Activated naive CD8-positive, alpha-beta T cell treated with anti-CD3 and anti-CD28 coated beads for 36 hours (primary cell): ENCODE measurements around the gene PPCDC. TPM values are rescaled to one million over a fixed set of nuclear protein-coding genes. Genes with fewer than 3 reads are reported as not detected.

ENCODE experiments used
- DNase-seq: peaks from one replicate; pipeline ENCODE4 v3.0.0; 2021
- H3K27ac Mint-ChIP-seq: one replicate; pipeline ENCODE4 v1.8.0; 2022; ENCODE audit warnings: mild to moderate bottlenecking, moderate library complexity, mixed read lengths
- H3K27me3 Mint-ChIP-seq: one replicate; pipeline ENCODE4 v1.8.0; 2022; ENCODE audit warnings: mild to moderate bottlenecking, mixed read lengths
- H3K36me3 Mint-ChIP-seq: one replicate; pipeline ENCODE4 v1.8.0; 2021; ENCODE audit warnings: mild to moderate bottlenecking, mixed read lengths
- H3K4me1 Mint-ChIP-seq: one replicate; pipeline ENCODE4 v1.8.0; 2021; ENCODE audit warnings: mixed read lengths
- H3K4me3 Mint-ChIP-seq: one replicate; pipeline ENCODE4 v1.8.0; 2022; ENCODE audit warnings: mild to moderate bottlenecking, moderate library complexity, mixed read lengths
- H3K9me3 Mint-ChIP-seq: one replicate; pipeline ENCODE4 v1.8.0; 2022; ENCODE audit warnings: mixed read lengths
- total RNA-seq, 2 experiments: library from RNA; stranded (reverse); gene quantifications; one replicate each; pipeline ENCODE4 v1.2.3, GENCODE V29; 2021

The PPCDC gene
- total RNA-seq, 2 experiments from 2014 or later, result 29.4 to 33.7 TPM

DNA sequence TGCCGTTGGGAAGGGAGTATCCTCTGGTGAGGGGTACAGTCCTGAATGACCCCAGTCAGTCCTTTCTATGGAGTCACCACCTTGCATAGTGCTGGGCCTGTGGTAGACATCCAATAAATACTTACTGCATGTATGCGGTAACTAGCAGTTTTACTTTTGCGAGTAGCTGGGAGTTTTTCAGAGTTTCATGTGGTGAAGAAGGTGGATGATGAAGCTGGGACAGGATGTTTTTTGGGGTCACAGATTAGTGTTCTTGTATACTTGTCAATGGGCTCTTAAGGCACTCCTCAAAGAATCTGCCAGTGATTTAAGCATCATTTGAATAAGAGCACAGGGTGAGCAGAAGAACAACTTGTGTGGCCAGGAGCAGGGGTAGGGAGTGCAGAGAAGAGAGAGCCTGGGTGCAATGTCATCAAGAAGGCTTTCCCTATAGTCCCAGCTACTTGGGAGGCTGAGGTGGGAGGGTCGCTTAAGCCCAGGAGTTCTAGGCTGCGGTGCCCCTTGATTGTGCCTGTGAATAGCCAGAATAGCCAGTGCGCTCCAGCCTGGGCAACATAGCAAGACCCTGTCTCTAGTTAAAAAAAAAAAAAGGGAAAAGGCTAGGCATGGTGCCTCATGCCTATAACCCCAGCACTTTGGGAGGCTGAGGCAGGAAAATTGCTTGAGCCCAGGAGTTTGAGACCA, 22.1 kb downstream of the PPCDC start:
- no peak overlapping the region for H3K4me3 Mint-ChIP-seq
- peaks cover 16% of the 10 kb centered on the region for H3K36me3 Mint-ChIP-seq
- no peaks in the 10 kb centered on the region for H3K9me3 Mint-ChIP-seq
- peaks cover 24% of the 10 kb centered on the region for H3K4me1 Mint-ChIP-seq
- no peak for DNase-seq
- H3K27ac Mint-ChIP-seq, result no peak overlapping the region
- no peaks in the 10 kb centered on the region for H3K27me3 Mint-ChIP-seq

DNA sequence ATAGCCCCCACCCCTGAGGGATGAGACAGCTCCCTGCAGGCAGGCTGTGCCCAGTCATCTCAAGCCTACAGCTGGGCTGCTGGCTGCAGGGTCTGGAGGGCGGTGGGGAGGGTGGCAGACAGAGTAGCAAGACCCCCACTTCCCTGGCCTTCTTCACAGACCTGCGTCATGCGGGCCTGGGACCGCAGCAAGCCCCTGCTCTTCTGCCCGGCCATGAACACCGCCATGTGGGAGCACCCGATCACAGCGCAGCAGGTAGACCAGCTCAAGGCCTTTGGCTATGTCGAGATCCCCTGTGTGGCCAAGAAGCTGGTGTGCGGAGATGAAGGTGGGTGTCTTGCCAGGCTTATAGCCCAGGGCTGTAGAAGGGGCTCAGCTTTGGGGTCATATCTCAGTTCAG, 25.0 kb downstream of the PPCDC start:
- H3K4me1 Mint-ChIP-seq, result peaks cover 14% of the 10 kb centered on the region
- H3K9me3 Mint-ChIP-seq, result no peaks in the 10 kb centered on the region
- H3K36me3 Mint-ChIP-seq, result peaks cover 13% of the 10 kb centered on the region
- no peak overlapping the region for H3K27ac Mint-ChIP-seq
- no peak overlapping the region for H3K4me3 Mint-ChIP-seq
- no peaks in the 10 kb centered on the region for H3K27me3 Mint-ChIP-seq
- DNase-seq, result no peak

DNA sequence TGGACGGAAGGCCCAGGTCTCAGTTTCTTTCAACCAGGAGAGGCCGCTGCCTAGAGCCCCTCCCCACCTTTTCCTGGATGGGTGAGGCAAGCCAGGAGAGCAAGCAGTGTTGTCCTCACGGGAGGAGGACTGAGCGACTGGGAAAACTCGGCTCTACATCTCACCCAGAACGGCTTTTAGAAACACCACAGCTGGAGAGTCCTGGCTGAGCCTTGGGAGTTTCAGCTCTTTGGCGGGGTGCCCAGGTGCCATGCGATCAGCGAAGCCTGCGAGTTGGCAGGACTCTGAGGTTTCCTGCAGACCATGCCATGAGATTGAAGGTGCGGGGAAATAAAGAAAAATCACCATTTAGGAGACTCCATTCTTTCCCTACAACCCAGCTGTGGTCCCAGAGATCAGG, 26.0 kb downstream of the PPCDC start:
- no peak overlapping the region for H3K4me3 Mint-ChIP-seq
- H3K4me1 Mint-ChIP-seq, result peaks cover 12% of the 10 kb centered on the region
- no peaks in the 10 kb centered on the region for H3K9me3 Mint-ChIP-seq
- H3K36me3 Mint-ChIP-seq, result peaks cover 11% of the 10 kb centered on the region
- H3K27ac Mint-ChIP-seq, result no peak overlapping the region
- DNase-seq, result no peak
- H3K27me3 Mint-ChIP-seq, result no peaks in the 10 kb centered on the region

DNA sequence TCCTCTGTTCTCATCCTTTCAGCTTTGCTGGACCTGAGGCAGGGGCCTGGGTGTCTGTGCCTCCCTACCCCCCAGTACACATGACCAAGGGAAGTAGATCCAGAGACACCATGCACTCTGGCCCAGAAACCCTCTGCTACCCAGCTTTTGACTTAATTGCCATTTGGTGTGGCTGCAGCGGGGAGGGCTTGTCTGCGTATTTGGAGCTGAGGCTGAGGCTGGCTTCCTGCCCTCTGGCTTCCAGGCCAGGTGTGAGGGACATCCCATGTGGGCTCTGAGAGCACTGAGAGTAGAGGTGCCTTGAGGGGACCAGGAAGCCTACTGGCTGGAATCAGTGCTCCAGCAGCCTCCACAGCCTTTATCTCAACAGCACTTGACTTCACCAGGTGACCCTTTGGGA, 26.9 kb downstream of the PPCDC start:
- H3K27ac Mint-ChIP-seq, result no peak overlapping the region
- no peaks in the 10 kb centered on the region for H3K27me3 Mint-ChIP-seq
- H3K9me3 Mint-ChIP-seq, result no peaks in the 10 kb centered on the region
- no peak overlapping the region for H3K4me3 Mint-ChIP-seq
- DNase-seq, result no peak
- peaks cover 11% of the 10 kb centered on the region for H3K4me1 Mint-ChIP-seq
- H3K36me3 Mint-ChIP-seq, result peaks cover 10% of the 10 kb centered on the region

DNA sequence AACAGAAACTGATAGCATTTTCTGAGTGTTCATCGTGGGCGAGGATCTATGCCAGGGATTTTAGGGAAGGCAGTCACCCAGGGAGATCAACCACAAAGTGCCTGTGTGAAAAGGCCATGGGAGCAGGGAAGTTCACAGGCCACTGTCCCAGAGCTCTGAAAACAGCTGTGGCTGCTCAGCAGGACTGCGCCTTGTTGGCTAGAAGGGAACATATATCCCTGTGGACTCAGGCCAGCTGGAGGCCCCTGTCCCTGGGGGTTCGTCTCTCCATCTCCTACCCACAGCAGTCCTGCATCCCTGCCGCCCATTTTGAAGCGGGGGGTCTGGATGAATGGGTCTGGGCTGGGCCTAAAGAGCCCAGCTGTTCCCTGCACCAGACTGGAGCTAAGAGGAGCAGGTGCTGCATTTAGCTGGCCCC, 27.8 kb downstream of the PPCDC start:
- DNase-seq, result no peak
- H3K36me3 Mint-ChIP-seq, result peaks cover 11% of the 10 kb centered on the region
- peaks cover 8% of the 10 kb centered on the region for H3K4me1 Mint-ChIP-seq
- no peak overlapping the region for H3K27ac Mint-ChIP-seq
- no peaks in the 10 kb centered on the region for H3K9me3 Mint-ChIP-seq
- no peak overlapping the region for H3K4me3 Mint-ChIP-seq
- H3K27me3 Mint-ChIP-seq, result no peaks in the 10 kb centered on the region

DNA sequence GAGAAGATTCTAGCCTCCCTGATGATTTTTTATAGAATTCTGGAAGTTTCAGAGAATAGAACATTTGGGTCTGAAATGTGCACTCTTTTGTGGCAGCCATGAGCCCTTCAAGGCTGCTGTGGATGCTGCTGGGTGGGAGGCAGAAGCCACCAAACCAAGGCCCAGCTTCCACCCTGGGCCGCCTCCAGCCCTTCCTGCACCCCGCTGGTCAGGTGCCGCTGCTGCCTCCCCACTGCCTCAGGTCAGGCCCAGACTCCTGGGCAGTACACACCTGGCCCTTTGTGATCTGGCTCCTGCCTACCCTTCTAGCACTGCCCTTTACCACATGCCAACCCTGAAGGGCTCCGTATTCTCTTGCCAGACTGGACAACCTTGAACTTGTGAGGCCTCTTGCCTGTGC, 28.3 kb downstream of the PPCDC start:
- Mint-ChIP-seq H3K36me3 (peaks cover 10% of the 10 kb centered on the region), H3K27ac (no peak overlapping the region), H3K4me3 (no peak overlapping the region), H3K9me3 (no peaks in the 10 kb centered on the region), H3K27me3 (no peaks in the 10 kb centered on the region), H3K4me1 (peaks cover 4% of the 10 kb centered on the region)
- no peak for DNase-seq

DNA sequence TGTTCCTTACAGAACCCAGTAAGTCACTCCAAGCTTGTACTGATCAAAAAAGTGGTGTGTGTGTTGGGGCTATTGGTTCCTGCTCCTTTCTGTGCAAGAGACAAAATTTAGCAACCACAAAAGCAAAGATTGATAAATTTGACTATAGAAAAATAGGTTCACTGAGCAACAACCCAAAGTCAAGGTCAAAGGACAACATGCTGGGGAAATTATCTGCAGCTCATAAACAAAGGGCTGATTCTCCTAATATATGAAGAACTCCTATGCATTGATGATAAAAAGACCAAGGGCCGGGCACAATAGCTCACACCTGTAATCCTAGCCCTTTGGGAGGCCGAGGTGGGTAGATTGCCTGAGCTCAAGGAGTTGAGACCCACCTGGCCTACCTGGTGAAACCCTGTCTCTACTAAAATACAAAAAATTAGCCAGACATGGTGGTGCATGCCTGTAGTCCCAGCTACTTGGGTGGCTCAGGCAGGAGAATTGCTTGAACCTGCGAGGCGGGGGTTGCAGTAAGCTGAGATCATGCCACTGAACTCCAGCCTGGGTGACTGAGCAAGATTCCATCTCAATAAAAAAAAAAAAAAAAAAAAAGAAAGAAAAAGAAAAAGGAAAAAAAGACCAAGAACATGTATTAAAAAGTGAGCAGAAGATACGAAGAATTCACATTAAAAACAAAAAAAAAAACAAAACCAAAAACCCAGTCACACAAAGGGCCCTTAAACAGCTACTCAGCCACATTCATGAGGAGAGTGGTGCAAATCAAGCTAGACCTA, 29.8 kb downstream of the PPCDC start:
- H3K9me3 Mint-ChIP-seq, result no peaks in the 10 kb centered on the region
- no peak overlapping the region for H3K4me3 Mint-ChIP-seq
- DNase-seq, result no peak
- no peaks in the 10 kb centered on the region for H3K27me3 Mint-ChIP-seq
- H3K4me1 Mint-ChIP-seq, result no peaks in the 10 kb centered on the region
- H3K36me3 Mint-ChIP-seq, result peaks cover 11% of the 10 kb centered on the region
- no peak overlapping the region for H3K27ac Mint-ChIP-seq

DNA sequence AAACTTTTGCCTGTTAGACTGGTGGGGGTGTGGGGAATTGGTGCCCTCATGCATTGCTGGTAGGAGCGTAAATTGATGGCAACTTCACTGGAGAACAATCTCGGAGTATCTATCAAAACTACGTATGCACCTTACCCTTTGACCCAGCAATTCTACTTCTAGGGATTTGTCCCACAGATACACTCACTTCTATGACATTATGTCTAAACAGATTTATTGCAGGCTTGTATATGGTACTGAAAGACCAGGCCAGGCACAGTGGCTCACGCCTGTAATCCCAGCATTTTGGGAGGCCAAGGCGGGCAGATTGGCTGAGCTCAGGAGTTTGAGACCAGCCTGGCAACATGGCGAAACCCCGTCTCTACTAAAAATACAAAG, 30.3 kb downstream of the PPCDC start:
- peaks cover 9% of the 10 kb centered on the region for H3K36me3 Mint-ChIP-seq

DNA sequence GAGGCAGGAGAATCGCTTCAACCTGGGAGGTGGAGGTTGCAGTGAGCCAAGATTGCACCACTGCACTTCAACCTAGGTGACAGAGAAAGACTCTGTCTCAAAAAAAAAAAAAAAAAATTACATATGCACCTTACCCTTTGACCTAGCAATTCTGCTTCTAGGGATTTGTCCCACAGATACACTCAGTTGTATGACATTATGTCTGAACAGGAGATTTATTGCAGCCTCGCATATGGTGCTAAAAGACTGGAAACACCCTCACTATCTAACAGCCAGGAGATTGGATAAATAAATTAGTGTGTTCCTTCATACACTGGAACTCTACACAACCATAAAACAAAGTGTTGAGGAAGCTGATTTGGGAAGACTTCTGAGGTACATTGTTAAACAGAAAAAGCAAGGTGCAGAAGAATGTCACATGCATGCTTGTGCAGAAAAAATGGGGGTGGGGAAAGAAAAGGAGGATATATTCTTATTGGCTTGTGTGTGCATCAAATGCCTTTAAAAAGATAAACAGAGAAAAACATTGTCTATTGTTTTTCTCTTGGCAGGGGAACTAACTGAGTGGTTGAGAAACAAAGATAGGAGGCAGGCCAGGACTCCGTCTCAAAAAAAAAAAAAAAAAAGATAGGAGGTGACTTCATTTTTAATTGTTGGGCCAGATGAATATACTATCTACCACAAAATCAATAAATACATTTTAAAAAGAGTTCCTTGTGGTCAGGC, 30.9 kb downstream of the PPCDC start:
- Mint-ChIP-seq H3K4me1 (no peaks in the 10 kb centered on the region), H3K27ac (no peak overlapping the region), H3K27me3 (no peaks in the 10 kb centered on the region), H3K4me3 (no peak overlapping the region), H3K9me3 (no peaks in the 10 kb centered on the region), H3K36me3 (peaks cover 5% of the 10 kb centered on the region)
- no peak for DNase-seq

More for the DNA sequence above, 30.3 kb downstream of the PPCDC start:
- DNase-seq, result no peak
- Mint-ChIP-seq H3K9me3 (no peaks in the 10 kb centered on the region), H3K4me3 (no peak overlapping the region), H3K4me1 (no peaks in the 10 kb centered on the region), H3K27ac (no peak overlapping the region), H3K27me3 (no peaks in the 10 kb centered on the region)

DNA sequence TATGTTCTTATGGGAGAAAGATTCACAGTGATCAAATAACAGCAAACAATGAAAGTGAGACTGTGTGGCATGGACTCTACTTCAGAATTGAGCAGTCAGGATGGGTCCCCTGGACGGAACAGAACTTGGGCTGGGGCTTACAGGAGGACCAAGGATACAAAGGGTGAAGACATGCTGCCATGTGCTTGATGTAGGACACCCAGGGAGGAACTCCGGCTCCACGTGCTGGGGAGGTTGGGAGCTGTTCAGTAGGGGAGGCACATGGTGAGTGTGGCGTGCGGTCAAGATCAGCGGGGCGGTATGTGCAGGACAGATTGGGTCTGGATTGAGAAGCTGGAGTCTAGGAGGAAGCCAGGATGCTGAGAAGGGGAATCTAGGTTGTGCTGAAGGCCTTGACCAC, 32.6 kb downstream of the PPCDC start:
- Mint-ChIP-seq H3K9me3 (no peaks in the 10 kb centered on the region), H3K4me3 (no peak overlapping the region), H3K36me3 (peaks cover 5% of the 10 kb centered on the region), H3K27me3 (no peaks in the 10 kb centered on the region), H3K4me1 (no peaks in the 10 kb centered on the region), H3K27ac (no peak overlapping the region)
- DNase-seq, result no peak

DNA sequence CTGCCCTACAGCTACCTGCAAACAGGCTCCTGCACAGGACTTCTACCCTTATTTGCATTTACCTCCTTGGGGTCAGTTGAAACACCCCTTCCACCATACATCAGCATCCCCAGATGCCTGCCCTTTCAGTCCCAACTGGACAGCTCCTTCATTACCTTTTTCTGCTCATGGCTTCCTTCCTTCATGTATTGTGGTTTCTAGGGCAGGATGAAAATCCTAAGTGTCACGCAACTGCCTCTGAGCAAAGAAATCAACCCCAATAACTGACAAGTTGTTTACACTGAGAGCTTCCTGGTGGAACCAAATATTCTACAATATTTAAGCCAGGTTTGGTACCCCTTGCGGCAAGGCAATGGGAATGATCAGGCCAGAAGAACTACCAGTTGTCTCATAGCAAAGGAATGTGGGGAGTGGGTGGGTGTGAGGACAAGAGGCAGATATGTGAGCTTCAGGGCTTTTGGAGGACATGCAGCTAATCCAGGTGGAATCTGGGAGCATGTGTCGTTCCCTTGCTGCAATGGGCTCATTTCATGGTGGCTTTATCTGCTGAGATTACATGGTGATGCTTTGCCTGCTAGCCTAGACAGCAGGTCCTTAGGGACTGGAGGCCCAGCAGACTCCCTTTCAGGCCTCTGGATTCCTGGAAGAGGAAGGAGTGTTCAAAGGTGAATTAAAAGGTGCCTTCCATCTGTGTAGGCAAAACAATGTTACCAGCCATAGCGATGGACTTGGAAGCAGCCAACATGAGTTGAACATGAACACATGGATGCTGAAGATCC, 34.9 kb downstream of the PPCDC start:
- Mint-ChIP-seq H3K4me1 (peaks cover 5% of the 10 kb centered on the region), H3K36me3 (peaks cover 3% of the 10 kb centered on the region), H3K4me3 (no peak overlapping the region), H3K9me3 (no peaks in the 10 kb centered on the region), H3K27me3 (no peaks in the 10 kb centered on the region), H3K27ac (no peak overlapping the region)
- no peak for DNase-seq

DNA sequence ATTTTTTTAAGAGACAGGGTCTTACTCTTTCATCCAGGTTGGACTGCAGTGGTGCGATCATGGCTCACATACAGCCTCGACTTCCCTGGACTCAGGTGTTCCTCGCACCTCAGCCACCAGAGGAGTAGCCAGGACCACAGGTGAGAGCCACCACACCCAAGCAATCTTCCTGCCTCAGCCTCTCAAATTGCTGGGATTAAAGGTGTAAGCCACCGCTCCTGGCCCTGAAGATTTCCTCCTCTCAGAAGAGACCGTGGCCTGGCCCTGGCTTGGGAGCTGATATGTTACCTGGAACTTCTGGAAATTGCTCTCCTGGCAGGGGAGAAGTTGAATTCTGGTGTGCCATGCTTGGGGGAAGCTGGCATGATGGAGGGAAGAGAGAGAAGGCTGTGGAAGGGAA, 36.2 kb downstream of the PPCDC start:
- DNase-seq, result no peak
- no peak overlapping the region for H3K4me3 Mint-ChIP-seq
- peaks cover 5% of the 10 kb centered on the region for H3K4me1 Mint-ChIP-seq
- no peaks in the 10 kb centered on the region for H3K27me3 Mint-ChIP-seq
- no peaks in the 10 kb centered on the region for H3K9me3 Mint-ChIP-seq
- no peak overlapping the region for H3K27ac Mint-ChIP-seq
- H3K36me3 Mint-ChIP-seq, result peaks cover 3% of the 10 kb centered on the region

DNA sequence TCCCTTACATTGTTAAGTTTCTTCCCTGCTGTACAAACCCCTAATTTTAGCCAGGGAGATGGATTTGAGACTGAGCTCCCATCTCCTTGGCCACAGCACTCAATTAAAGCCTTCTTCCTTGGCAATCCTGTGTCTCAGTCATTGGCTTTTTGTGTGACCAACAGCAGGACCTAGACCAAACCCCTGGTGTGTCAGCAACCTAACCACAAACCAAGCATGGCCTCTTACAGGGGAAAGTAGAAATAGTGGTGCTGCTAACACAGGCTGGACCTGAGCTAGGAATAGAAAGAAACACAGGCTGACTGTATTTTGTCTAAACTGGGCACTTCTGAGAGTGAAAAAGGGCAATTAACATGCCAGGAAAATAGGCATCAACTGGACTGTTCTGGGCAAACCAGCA, 37.9 kb downstream of the PPCDC start:
- Mint-ChIP-seq H3K9me3 (peaks cover 6% of the 10 kb centered on the region), H3K27ac (no peak overlapping the region), H3K36me3 (peaks cover 8% of the 10 kb centered on the region), H3K4me1 (peaks cover 12% of the 10 kb centered on the region), H3K27me3 (peaks cover 9% of the 10 kb centered on the region), H3K4me3 (no peak overlapping the region)
- no peak for DNase-seq

DNA sequence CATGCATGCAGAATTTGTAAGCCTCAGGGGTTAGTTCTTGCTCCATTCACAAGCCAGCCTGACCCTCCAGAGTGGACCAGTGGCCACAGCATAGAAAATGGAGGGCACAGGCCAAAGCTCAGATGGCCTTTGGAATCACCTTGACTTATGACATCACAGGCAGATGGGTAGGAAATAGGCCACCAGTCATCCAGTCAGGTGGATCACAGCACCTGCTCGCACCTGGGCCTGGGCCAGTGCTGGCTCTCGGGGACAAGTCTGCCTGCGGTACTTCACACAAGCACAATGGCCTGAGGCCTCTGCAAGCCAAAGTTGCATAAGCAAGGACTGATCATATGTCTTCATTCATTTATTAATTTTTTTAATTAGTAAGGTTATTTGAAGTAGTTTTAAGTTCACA, 39.3 kb downstream of the PPCDC start:
- DNase-seq, result no peak
- peaks cover 21% of the 10 kb centered on the region for H3K4me1 Mint-ChIP-seq
- H3K9me3 Mint-ChIP-seq, result peaks cover 10% of the 10 kb centered on the region
- no peak overlapping the region for H3K27ac Mint-ChIP-seq
- H3K27me3 Mint-ChIP-seq, result peaks cover 9% of the 10 kb centered on the region
- H3K36me3 Mint-ChIP-seq, result peaks cover 16% of the 10 kb centered on the region
- H3K4me3 Mint-ChIP-seq, result no peak overlapping the region

DNA sequence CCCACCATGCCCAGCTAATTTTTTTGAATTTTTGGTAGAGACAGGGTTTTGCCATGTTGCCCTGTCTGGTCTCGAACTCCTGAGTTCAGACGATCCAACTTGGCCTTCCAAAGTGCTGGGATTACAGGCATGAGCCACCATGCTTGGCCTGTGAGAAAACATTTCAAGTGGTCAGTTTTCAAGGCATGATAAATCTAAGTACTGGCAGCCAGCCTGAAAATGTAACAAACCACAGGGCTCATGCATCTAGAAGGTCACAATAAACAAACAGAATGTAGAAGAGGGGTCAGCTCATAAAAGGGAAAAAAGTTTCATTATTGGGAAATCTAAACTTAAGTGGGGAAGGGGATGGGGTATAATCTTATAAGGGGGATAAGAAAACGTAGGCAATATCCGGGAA, 39.9 kb downstream of the PPCDC start:
- Mint-ChIP-seq H3K27me3 (peaks cover 12% of the 10 kb centered on the region), H3K36me3 (peaks cover 16% of the 10 kb centered on the region), H3K9me3 (peaks cover 10% of the 10 kb centered on the region), H3K4me3 (no peak overlapping the region), H3K27ac (no peak overlapping the region), H3K4me1 (peaks cover 21% of the 10 kb centered on the region)
- no peak for DNase-seq
